OCI-LY1 (cell line): ENCODE data around the gene PTGIS.

Experiments used
- EZH2 ChIP-seq: fragments of 200-600 bp; sonication (generic), shearing (Covaris generic); IDR thresholded peaks from 2 replicates; pipeline ENCODE4 v1.8.0; 2017; ENCODE audit warnings: borderline replicate concordance, mixed run types, mild to moderate bottlenecking, antibody characterized with exemption, low read length, moderate library complexity, mixed read lengths
- TF ChIP-seq, protein P1 (sequence below): fragments of 200-600 bp; sonication (generic), shearing (Covaris generic); IDR thresholded peaks from 2 replicates; pipeline ENCODE4 v1.5.1; 2017; ENCODE audit warnings: mild to moderate bottlenecking, antibody characterized with exemption, low read length, moderate library complexity, mixed read lengths

DNA sequence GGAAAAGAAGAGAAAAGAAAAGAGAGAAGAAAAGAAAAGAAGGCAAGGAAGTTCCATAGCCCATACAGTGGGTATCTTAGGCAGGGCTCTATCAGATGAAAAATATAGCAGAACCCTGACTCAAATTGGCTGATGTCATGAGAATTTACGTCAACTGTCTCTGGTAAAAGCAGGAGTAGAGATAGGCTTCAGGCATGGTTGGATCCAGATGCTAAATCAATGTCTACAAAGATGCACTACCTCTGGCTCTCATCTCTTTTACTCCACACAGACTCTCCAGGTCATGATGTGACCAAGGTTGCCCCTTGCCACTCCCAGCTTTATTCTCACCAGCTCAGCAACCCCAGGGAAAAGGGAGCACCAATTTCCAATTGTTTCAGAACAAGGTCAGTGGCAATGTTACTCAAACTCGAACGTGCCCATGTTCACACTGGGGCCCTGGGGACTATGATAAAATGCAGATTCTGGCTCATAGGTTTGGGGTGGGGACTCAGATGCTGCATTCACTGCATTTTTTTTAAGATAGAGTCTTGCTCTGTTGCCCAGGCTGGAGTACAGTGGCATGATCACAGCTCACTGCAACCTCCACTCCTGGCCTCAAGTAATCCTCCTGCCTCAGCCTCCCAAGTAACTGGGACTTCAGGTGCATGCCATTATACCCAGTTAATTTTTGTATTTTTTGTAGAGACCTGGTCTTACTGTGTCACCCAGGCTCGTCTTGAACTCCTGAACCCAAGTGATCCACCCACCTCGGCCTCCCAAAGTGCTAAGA is 33.4 kb upstream of the PTGIS start:
- TF ChIP-seq, protein P1, sequence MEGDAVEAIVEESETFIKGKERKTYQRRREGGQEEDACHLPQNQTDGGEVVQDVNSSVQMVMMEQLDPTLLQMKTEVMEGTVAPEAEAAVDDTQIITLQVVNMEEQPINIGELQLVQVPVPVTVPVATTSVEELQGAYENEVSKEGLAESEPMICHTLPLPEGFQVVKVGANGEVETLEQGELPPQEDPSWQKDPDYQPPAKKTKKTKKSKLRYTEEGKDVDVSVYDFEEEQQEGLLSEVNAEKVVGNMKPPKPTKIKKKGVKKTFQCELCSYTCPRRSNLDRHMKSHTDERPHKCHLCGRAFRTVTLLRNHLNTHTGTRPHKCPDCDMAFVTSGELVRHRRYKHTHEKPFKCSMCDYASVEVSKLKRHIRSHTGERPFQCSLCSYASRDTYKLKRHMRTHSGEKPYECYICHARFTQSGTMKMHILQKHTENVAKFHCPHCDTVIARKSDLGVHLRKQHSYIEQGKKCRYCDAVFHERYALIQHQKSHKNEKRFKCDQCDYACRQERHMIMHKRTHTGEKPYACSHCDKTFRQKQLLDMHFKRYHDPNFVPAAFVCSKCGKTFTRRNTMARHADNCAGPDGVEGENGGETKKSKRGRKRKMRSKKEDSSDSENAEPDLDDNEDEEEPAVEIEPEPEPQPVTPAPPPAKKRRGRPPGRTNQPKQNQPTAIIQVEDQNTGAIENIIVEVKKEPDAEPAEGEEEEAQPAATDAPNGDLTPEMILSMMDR: no peak
- TF ChIP-seq EZH2: no peak
